H1 (cell line): ENCODE results near the gene RBMS1. TPM values are rescaled to one million over a fixed set of nuclear protein-coding genes. Genes with fewer than 3 reads are reported as not detected.

Experiments used
- CTCF ChIA-PET: fragments of 300-600 bp; sonication (Branson Sonifier 250); formaldehyde crosslinking; loops from one replicate; lab custom pipeline; 2021; ENCODE audit not compliant: partially characterized antibody; lab: Charles Lee
- POLR2A ChIA-PET: fragments of 300-600 bp; sonication (Branson Sonifier 250); formaldehyde crosslinking; loops from one replicate; lab custom pipeline; 2021; ENCODE audit warnings: inconsistent platforms; ENCODE audit not compliant: partially characterized antibody; lab: Charles Lee
- DNase-seq, 2 experiments: peaks; one replicate each; pipeline versions ENCODE4 v3.0.0 to v3.0.0-alpha.2; 2010 to 2022; ENCODE audit warnings: low spot score in 2 of 2, low read depth in 1 of 2, mixed read lengths in 1 of 2
- FAIRE-seq: peaks from 2 replicates; lab custom pipeline; 2011; peaks lifted over from hg19 to GRCh38; lab: Jason Lieb, UNC
- H2AFZ ChIP-seq: 2 replicates; pipeline ENCODE4 v1.8.1; 2012; ENCODE audit warnings: low read length, inconsistent platforms
- H2AK5ac ChIP-seq: 2 replicates; pipeline ENCODE4 v1.6.1; 2013; ENCODE audit warnings: low read depth, low read length
- H2BK120ac ChIP-seq: replicated peaks from 2 replicates; pipeline ENCODE3; 2013; ENCODE audit warnings: low read depth, low read length, inconsistent platforms
- H2BK12ac ChIP-seq: 2 replicates; pipeline ENCODE4 v1.6.1; 2013; ENCODE audit warnings: low read depth, low read length
- H2BK15ac ChIP-seq: 2 replicates; pipeline ENCODE4 v1.6.1; 2013; ENCODE audit warnings: low read length
- H2BK20ac ChIP-seq: 2 replicates; pipeline ENCODE4 v1.6.1; 2013; ENCODE audit warnings: low read length
- H2BK5ac ChIP-seq: 2 replicates; pipeline ENCODE4 v1.6.1; 2013; ENCODE audit warnings: low read depth, low read length
- H3K14ac ChIP-seq: 2 replicates; pipeline ENCODE4 v1.6.1; 2013; ENCODE audit warnings: inconsistent platforms; ENCODE audit not compliant: insufficient read length
- H3K18ac ChIP-seq: 2 replicates; pipeline ENCODE4 v1.6.1; 2013; ENCODE audit warnings: low read length; ENCODE audit errors: extremely low read depth
- H3K23ac ChIP-seq: 2 replicates; pipeline ENCODE4 v1.6.1; 2013; ENCODE audit warnings: inconsistent platforms; ENCODE audit not compliant: insufficient read length
- H3K23me2 ChIP-seq: 2 replicates; pipeline ENCODE4 v1.6.1; 2013; ENCODE audit warnings: low read depth, low read length
- H3K27ac ChIP-seq: 2 replicates; pipeline ENCODE4 v1.6.1; 2011; ENCODE audit warnings: low read depth, low read length, inconsistent platforms
- H3K27me3 ChIP-seq, 4 experiments: replicated peaks in 1 of 4; 1 replicate in 1 of 4; 2 replicates in 3 of 4; pipeline versions ENCODE4 v1.6.1 to v1.8.1; 2011 to 2013; ENCODE audit warnings: low read length in 3 of 4, mild to moderate bottlenecking in 3 of 4, inconsistent platforms in 2 of 4, mixed read lengths in 2 of 4, moderate library complexity in 1 of 4; ENCODE audit not compliant: control insufficient read depth in 3 of 4, insufficient read depth in 3 of 4; ENCODE audit errors: extremely low read depth in 1 of 4
- H3K36me3 ChIP-seq, 4 experiments: 2 replicates each; pipeline versions ENCODE4 v1.6.1 to v1.8.1; 2011 to 2013; ENCODE audit warnings: mild to moderate bottlenecking in 4 of 4, low read length in 3 of 4, moderate library complexity in 2 of 4, control low read depth in 1 of 4, inconsistent platforms in 1 of 4; ENCODE audit not compliant: insufficient read depth in 4 of 4, control insufficient read depth in 2 of 4
- H3K4ac ChIP-seq: replicated peaks from 2 replicates; pipeline ENCODE3; 2013; ENCODE audit warnings: low read length, low read depth, mixed read lengths, inconsistent platforms; ENCODE audit not compliant: insufficient read length
- H3K4me1 ChIP-seq, 4 experiments: replicated peaks in 1 of 4; 1 replicate in 1 of 4; 2 replicates in 3 of 4; pipeline versions ENCODE4 v1.6.1 to v1.8.1; 2011 to 2013; ENCODE audit warnings: low read length in 3 of 4, inconsistent platforms in 2 of 4, mixed read lengths in 1 of 4; ENCODE audit not compliant: insufficient read depth in 4 of 4, control insufficient read depth in 3 of 4
- H3K4me2 ChIP-seq, 2 experiments: 2 replicates each; pipeline versions ENCODE4 v1.6.1 to v1.8.1; 2011 to 2013; ENCODE audit warnings: low read depth in 2 of 2, low read length in 2 of 2, control low read depth in 1 of 2, inconsistent platforms in 1 of 2, mild to moderate bottlenecking in 1 of 2; ENCODE audit not compliant: insufficient read depth in 1 of 2
- H3K4me3 ChIP-seq, 4 experiments: fragments of 200-600, 300-600 bp in 1 of 4; sonication (generic), shearing (Covaris generic), sonication (Bioruptor Twin) in 1 of 4; 2 replicates each; pipeline versions ENCODE4 v1.5.1 to v1.8.1; 2011 to 2016; ENCODE audit warnings: low read length in 4 of 4, low read depth in 3 of 4, control low read depth in 2 of 4, inconsistent platforms in 2 of 4, mild to moderate bottlenecking in 2 of 4, mixed read lengths in 1 of 4, moderate library complexity in 1 of 4; ENCODE audit not compliant: insufficient read depth in 2 of 4; ENCODE audit errors: extremely low read depth in 1 of 4
- H3K56ac ChIP-seq: replicated peaks from 2 replicates; pipeline ENCODE3; 2013; ENCODE audit warnings: low read depth, mild to moderate bottlenecking, mixed read lengths, low read length, inconsistent platforms; ENCODE audit not compliant: insufficient read length
- H3K79me1 ChIP-seq: 2 replicates; pipeline ENCODE4 v1.6.1; 2013; ENCODE audit warnings: low read depth, low read length, control low read depth
- H3K79me2 ChIP-seq, 2 experiments: 2 replicates each; pipeline versions ENCODE4 v1.6.1 to v1.8.1; 2012 to 2013; ENCODE audit warnings: low read length in 2 of 2, mild to moderate bottlenecking in 2 of 2, inconsistent platforms in 1 of 2; ENCODE audit not compliant: insufficient read depth in 2 of 2, control insufficient read depth in 1 of 2
- H3K9ac ChIP-seq, 4 experiments: replicated peaks in 1 of 4; 1 replicate in 1 of 4; 2 replicates in 3 of 4; pipeline versions ENCODE4 v1.6.1 to v1.8.1; 2011 to 2013; ENCODE audit warnings: low read depth in 3 of 4, low read length in 3 of 4, control low read depth in 2 of 4, mild to moderate bottlenecking in 2 of 4, moderate library complexity in 2 of 4, inconsistent platforms in 1 of 4; ENCODE audit errors: extremely low read depth in 1 of 4
- H3K9me3 ChIP-seq, 2 experiments: 2 replicates each; pipeline versions ENCODE4 v1.6.1 to v1.8.1; 2012 to 2013; ENCODE audit warnings: mild to moderate bottlenecking in 2 of 2, moderate library complexity in 2 of 2, control low read depth in 1 of 2, inconsistent platforms in 1 of 2, low read depth in 1 of 2, low read length in 1 of 2, mixed read lengths in 1 of 2; ENCODE audit not compliant: insufficient read depth in 2 of 2
- H4K20me1 ChIP-seq, 2 experiments: replicated peaks in 1 of 2; 2 replicates each; pipeline versions ENCODE3 to v1.8.1; 2011 to 2013; ENCODE audit warnings: inconsistent platforms in 2 of 2, low read length in 2 of 2, mild to moderate bottlenecking in 1 of 2; ENCODE audit not compliant: insufficient read depth in 2 of 2, control insufficient read depth in 1 of 2
- H4K5ac ChIP-seq: 2 replicates; pipeline ENCODE4 v1.6.1; 2013; ENCODE audit warnings: low read length, low read depth, mixed read lengths, inconsistent platforms; ENCODE audit not compliant: insufficient read length
- H4K8ac ChIP-seq: 2 replicates; pipeline ENCODE4 v1.8.0; 2013; ENCODE audit warnings: mild to moderate bottlenecking, moderate library complexity, low read length, inconsistent platforms; ENCODE audit not compliant: insufficient read depth; ENCODE audit errors: extremely low read depth
- H4K91ac ChIP-seq: replicated peaks from 2 replicates; pipeline ENCODE3; 2013; ENCODE audit warnings: low read length, mixed read lengths, inconsistent platforms; ENCODE audit not compliant: insufficient read length
- BCL11A ChIP-seq, 2 experiments: IDR thresholded peaks; one replicate each; pipeline ENCODE4 v1.6.1; 2011; ENCODE audit warnings: low read depth in 2 of 2, low read length in 2 of 2, mild to moderate bottlenecking in 2 of 2
- FOSL1 ChIP-seq: IDR thresholded peaks from 2 replicates; pipeline ENCODE4 v1.6.1; 2011; ENCODE audit warnings: mild to moderate bottlenecking, low read depth, low read length, moderate library complexity; ENCODE audit not compliant: insufficient read depth
- KDM5A ChIP-seq: fragments of 200-600 bp; IDR thresholded peaks from 2 replicates; pipeline ENCODE4 v1.7.1; 2012; ENCODE audit warnings: mild to moderate bottlenecking, low read length, inconsistent platforms, mixed read lengths
- RAD21 ChIP-seq, 2 experiments: IDR thresholded peaks in 1 of 2; conservative IDR thresholded peaks in 1 of 2; 2 replicates each; pipeline ENCODE4 v1.6.1; 2011; ENCODE audit warnings: low read depth in 2 of 2, low read length in 2 of 2, improper control_type of control experiment in 1 of 2, inconsistent platforms in 1 of 2, mild to moderate bottlenecking in 1 of 2, moderate library complexity in 1 of 2
- RNF2 ChIP-seq: fragments of 200-900, 300-1000 bp; sonication (generic); IDR thresholded peaks from 2 replicates; pipeline ENCODE4 v1.7.1; 2016; ENCODE audit warnings: borderline replicate concordance, low read depth, mild to moderate bottlenecking, antibody characterized with exemption, low read length; ENCODE audit not compliant: poor library complexity, severe bottlenecking; ENCODE audit errors: missing control alignments
- TBP ChIP-seq: IDR thresholded peaks from 2 replicates; pipeline ENCODE4 v1.6.1; 2011; ENCODE audit warnings: low read depth, low read length, improper control_type of control experiment
- WGBS, 2 experiments: shearing (Covaris generic) in 1 of 2; methylation state at CpG; one replicate each; pipeline versions ENCODE4 v1.1.6 to v1.1.7; 2013 to 2015; ENCODE audit warnings: low lambda C conversion rate in 2 of 2, mixed read lengths in 2 of 2, inconsistent platforms in 1 of 2, low coverage in 1 of 2, missing lambda C conversion rate in 1 of 2; ENCODE audit not compliant: insufficient replicate concordance in 2 of 2, insufficient coverage in 1 of 2, insufficient read length in 1 of 2; ENCODE audit errors: extremely low coverage in 1 of 2, missing lambda C conversion rate in 1 of 2; 5-methylcytosine and 5-hydroxymethylcytosine counted together
- polyA plus RNA-seq, 7 experiments: library from polyadenylated mRNA; depleted of rRNA in 3 of 7; stranded (reverse) in 5 of 7; unstranded in 2 of 7; fragments of >200 nt in 5 of 7; fragments of 200-250 nt in 2 of 7; gene quantifications; 1 replicate in 5 of 7; 2 replicates in 1 of 7; 4 replicates in 1 of 7; pipeline versions ENCODE4 v1.2.1 to v1.2.3, GENCODE V29; 2011 to 2013; ENCODE audit warnings: missing spikeins in 2 of 7, mixed read lengths in 2 of 7
- total RNA-seq: library from RNA; stranded (reverse); fragmentation: NEBNext Ultra II Directional; extraction: Animal tissue kit (Norgen Biotek cat#: 25700); gene quantifications from 2 replicates; pipeline ENCODE4 v1.2.1, GENCODE V29; 2021
- TF ChIP-seq, protein P1 (sequence below), 3 experiments: IDR thresholded peaks; 1 replicate in 2 of 3; 2 replicates in 1 of 3; pipeline versions ENCODE4 v1.5.1 to v1.6.1; 2011; ENCODE audit warnings: low read length in 3 of 3, mild to moderate bottlenecking in 3 of 3, inconsistent platforms in 2 of 3, low read depth in 1 of 3, moderate library complexity in 1 of 3; ENCODE audit not compliant: insufficient read depth in 1 of 3; ENCODE audit errors: control extremely low read depth in 1 of 3

Gene RBMS1
- total and polyA plus RNA-seq, 2 of the 8 experiments (the other 6 are each of a cell fraction or from before 2014, with no cell fraction given), result 53.7 to 60.0 TPM

DNA sequence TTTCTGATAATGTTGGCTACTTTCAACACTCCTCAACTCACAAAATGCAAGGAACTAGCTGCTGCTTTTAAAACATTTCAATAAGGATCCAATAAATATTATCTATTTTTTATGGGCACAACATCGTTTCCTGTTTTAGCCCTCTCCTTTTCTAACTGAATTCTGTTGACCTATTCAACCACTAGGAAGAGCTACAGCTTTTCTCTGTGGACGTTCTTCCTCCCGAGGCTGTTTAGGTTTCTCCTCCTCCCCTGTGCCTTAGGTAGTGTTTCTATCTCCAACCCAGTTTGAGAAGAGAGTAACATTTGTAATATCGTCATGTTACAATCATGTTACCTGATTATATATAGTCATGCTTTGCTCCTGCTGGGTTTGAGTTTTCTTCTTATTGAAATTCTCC, 202.2 kb downstream of the RBMS1 start:
- POLR2A ChIA-PET, result no interaction called here
- H3K23me2 ChIP-seq, result no peaks in the 10 kb centered on the region
- no peaks in the 10 kb centered on the region for H4K20me1 ChIP-seq
- H3K9me3 ChIP-seq, result no peaks in the 10 kb centered on the region
- no peak overlapping the region for H4K5ac ChIP-seq
- no peak overlapping the region for H2BK20ac ChIP-seq
- H3K9ac ChIP-seq, result no peak overlapping the region
- no peak overlapping the region for H2AFZ ChIP-seq
- no peak overlapping the region for H3K4me3 ChIP-seq
- no peak overlapping the region for H3K23ac ChIP-seq
- no peak overlapping the region for H2AK5ac ChIP-seq
- H2BK15ac ChIP-seq, result no peak overlapping the region
- peaks cover 0 to 11% (median 5%) of the 10 kb centered on the region in 4 experiments; a peak in 4 of 8 replicates for H3K36me3 ChIP-seq
- 81% methylated on average over 4 of the region's 4 CpGs; no CpG with 5 or more reads in 1 of the 2 experiments for WGBS, 2 experiments
- H3K56ac ChIP-seq, result no peak overlapping the region
- CTCF ChIA-PET, result interaction anchor here (0.5 to 2.0 kb wide), 16 partner anchors 12 to 772 kb away, joined by 3 to 11 read pairs (median 4); no protein-coding TSS in a partner anchor
- no peak overlapping the region for H3K4ac ChIP-seq
- no peak overlapping the region for H2BK12ac ChIP-seq
- no peak overlapping the region for H2BK5ac ChIP-seq
- peak; percentile 34 to 40; a peak in 3 of 4 replicates for TF ChIP-seq RAD21 (IDR thresholded peaks at IDR 0.05 in 1 of 2, conservative IDR thresholded peaks at IDR 0.05 in 1 of 2; ENCODE audit: low read depth in 2 of 2, low read length in 2 of 2)
- no peak for TF ChIP-seq TBP
- no peak for TF ChIP-seq BCL11A (IDR thresholded peaks at IDR 0.05; ENCODE audit: low read depth in 2 of 2, low read length in 2 of 2)
- no peak for TF ChIP-seq RNF2
- TF ChIP-seq, protein P1, sequence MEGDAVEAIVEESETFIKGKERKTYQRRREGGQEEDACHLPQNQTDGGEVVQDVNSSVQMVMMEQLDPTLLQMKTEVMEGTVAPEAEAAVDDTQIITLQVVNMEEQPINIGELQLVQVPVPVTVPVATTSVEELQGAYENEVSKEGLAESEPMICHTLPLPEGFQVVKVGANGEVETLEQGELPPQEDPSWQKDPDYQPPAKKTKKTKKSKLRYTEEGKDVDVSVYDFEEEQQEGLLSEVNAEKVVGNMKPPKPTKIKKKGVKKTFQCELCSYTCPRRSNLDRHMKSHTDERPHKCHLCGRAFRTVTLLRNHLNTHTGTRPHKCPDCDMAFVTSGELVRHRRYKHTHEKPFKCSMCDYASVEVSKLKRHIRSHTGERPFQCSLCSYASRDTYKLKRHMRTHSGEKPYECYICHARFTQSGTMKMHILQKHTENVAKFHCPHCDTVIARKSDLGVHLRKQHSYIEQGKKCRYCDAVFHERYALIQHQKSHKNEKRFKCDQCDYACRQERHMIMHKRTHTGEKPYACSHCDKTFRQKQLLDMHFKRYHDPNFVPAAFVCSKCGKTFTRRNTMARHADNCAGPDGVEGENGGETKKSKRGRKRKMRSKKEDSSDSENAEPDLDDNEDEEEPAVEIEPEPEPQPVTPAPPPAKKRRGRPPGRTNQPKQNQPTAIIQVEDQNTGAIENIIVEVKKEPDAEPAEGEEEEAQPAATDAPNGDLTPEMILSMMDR (IDR thresholded peaks at IDR 0.05; ENCODE audit: control extremely low read depth in 1 of 3, insufficient read depth in 1 of 3, low read depth in 1 of 3, low read length in 3 of 3), result peak in 2 of 3 experiments; percentile 8 to 12; a peak in 2 of 4 replicates
- no peak for TF ChIP-seq FOSL1
- no peak for TF ChIP-seq KDM5A
- TF ChIP-seq, all 59 proteins: peak for 2
- Histone ChIP-seq H3K4me1 (peaks cover 0 to 3% (median 0%) of the 10 kb centered on the region in 4 experiments; a peak in 1 of 7 replicates), H3K79me2 (no peaks in the 10 kb centered on the region), H3K27me3 (no peaks in the 10 kb centered on the region), H4K91ac (no peak overlapping the region), H3K4me2 (no peak overlapping the region), H3K79me1 (no peaks in the 10 kb centered on the region), H3K18ac (no peak overlapping the region), H3K27ac (no peak overlapping the region), H4K8ac (no peak overlapping the region), H3K14ac (no peak overlapping the region), H2BK120ac (no peak overlapping the region)
- DNase-seq (no peak), FAIRE-seq (no peak)
